C4-2B (cell line): Measurements from ENCODE around the gene SUCNR1.

Experiments
- CTCF ChIP-seq: fragments of 450-650 bp; conservative IDR thresholded peaks from 2 replicates; pipeline ENCODE4 v1.5.1; 2017; ENCODE audit warnings: mild to moderate bottlenecking
- ZFX ChIP-seq: fragments of 450-650 bp; IDR thresholded peaks from 2 replicates; pipeline ENCODE4 v1.6.1; 2017

GRCh38 chr3:151931171-151931570, 57.7 kb downstream of the SUCNR1 start:
- TF ChIP-seq CTCF = no peak
- no peak for TF ChIP-seq ZFX
